Naive thymus-derived CD8-positive, alpha-beta T cell (primary cell): ENCODE measurements around the gene TPO. TPM values are rescaled to one million over a fixed set of nuclear protein-coding genes. Genes with fewer than 3 reads are reported as not detected.

ENCODE experiments used
- ATAC-seq, 2 donors: fragments of 150-1000 bp; cut with Tn5 transposase in 1 of 2; sonication (Bioruptor Pico), chemical (Tn5 transposase) in 1 of 2; 1 replicate in 1 of 2; 2 replicates in 1 of 2; pipeline ENCODE4 v1.10.0; 2021; ENCODE audit warnings: mild to moderate bottlenecking in 2 of 2, moderate library complexity in 2 of 2
- POLR2A ChIA-PET: fragments of 350-600 bp; sonication (Branson Sonifier 250); formaldehyde crosslinking; loops from one replicate; lab custom pipeline; 2021; ENCODE audit warnings: antibody characterized with exemption; lab: Charles Lee
- DNase-seq, 10 donors: peaks; one replicate each; pipeline versions ENCODE4 v3.0.0 to v3.0.0-alpha.2; 2020 to 2022
- H3K27ac Mint-ChIP-seq, 10 donors: one replicate each; pipeline ENCODE4 v1.8.0; 2020 to 2022; ENCODE audit warnings: mild to moderate bottlenecking in 10 of 10, mixed read lengths in 10 of 10, moderate library complexity in 4 of 10, inconsistent platforms in 1 of 10
- H3K27me3 Mint-ChIP-seq, 5 donors: one replicate each; pipeline ENCODE4 v1.8.0; 2021 to 2022; ENCODE audit warnings: mixed read lengths in 5 of 5
- H3K36me3 Mint-ChIP-seq, 3 donors: one replicate each; pipeline ENCODE4 v1.8.0; 2020 to 2022; ENCODE audit warnings: mixed read lengths in 3 of 3, mild to moderate bottlenecking in 2 of 3, inconsistent platforms in 1 of 3
- H3K4me1 Mint-ChIP-seq, 4 donors: one replicate each; pipeline ENCODE4 v1.8.0; 2021 to 2022; ENCODE audit warnings: mixed read lengths in 4 of 4
- H3K4me3 Mint-ChIP-seq, 10 donors: one replicate each; pipeline ENCODE4 v1.8.0; 2020 to 2022; ENCODE audit warnings: mild to moderate bottlenecking in 10 of 10, mixed read lengths in 10 of 10, moderate library complexity in 6 of 10, inconsistent platforms in 1 of 10
- H3K9me3 Mint-ChIP-seq, 9 donors: one replicate each; pipeline ENCODE4 v1.8.0; 2020 to 2022; ENCODE audit warnings: mixed read lengths in 9 of 9, mild to moderate bottlenecking in 3 of 9, inconsistent platforms in 1 of 9, moderate library complexity in 1 of 9
- polyA plus RNA-seq, 3 donors: library from polyadenylated mRNA; unstranded; fragments of 300-500 nt; fragmentation: Illumina TruSeq; gene quantifications; one replicate each; pipeline ENCODE4 v1.2.3, GENCODE V29; 2021
- total RNA-seq, 8 experiments: library from RNA in 2 of 8; stranded (reverse) in 2 of 8; gene quantifications; one replicate each; pipeline ENCODE4 v1.2.3 and lab custom pipeline; 2021 to 2026

Gene TPO
- total and polyA plus RNA-seq, 5 experiments from 2014 or later = not detected

- POLR2A ChIA-PET = interaction anchor here (1.1 kb wide), 1 partner anchor 11 kb away, joined by 4 read pairs; no protein-coding TSS in a partner anchor
- Mint-ChIP-seq H3K4me3 (no peak overlapping the region), H3K36me3 (no peaks in the 10 kb centered on the region), H3K27ac (no peak overlapping the region), H3K4me1 (peaks cover 0 to 6% (median 3%) of the 10 kb centered on the region in 4 donors), H3K27me3 (peaks cover 0 to 12% (median 5%) of the 10 kb centered on the region in 5 donors), H3K9me3 (no peaks in the 10 kb centered on the region)
- ATAC-seq (no peak), DNase-seq (no peak)
Observed at GRCh38 chr2:1552611-1553010, 139.3 kb downstream of the TPO start.

DNA sequence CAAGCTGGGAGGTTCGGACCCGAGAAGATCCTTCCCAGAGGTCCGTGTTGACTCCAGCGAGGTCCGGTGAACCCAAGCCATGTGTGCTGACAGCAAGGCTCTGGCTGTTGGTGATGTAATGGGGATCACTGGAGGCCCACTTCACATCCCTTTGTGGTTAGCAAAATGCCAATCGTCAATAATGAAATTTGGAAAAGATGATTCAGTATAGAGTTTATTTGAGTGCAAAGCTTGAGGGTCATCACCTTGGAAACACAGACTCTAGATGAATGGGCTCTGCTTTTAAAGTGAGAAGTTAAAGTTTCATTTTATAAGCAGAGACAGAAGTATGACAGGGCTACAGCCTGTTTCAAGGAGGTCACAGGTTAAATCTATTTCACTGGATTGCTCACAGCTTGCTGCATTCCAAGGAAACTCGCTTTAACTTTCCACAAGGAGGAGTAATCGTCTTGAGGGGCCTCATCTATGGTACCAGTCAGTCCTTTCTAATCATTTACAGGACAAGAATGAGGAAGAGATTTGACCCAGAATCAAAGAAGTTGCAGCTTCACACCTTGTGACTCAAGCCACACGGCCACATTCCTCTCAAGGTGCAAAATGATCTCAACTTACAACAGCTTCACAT lies 140.5 kb downstream of the TPO start:
- no peak for DNase-seq
- Mint-ChIP-seq H3K27me3 (peaks cover 0 to 11% (median 1%) of the 10 kb centered on the region in 5 donors), H3K4me3 (no peak overlapping the region), H3K36me3 (no peaks in the 10 kb centered on the region), H3K27ac (no peak overlapping the region), H3K9me3 (no peaks in the 10 kb centered on the region), H3K4me1 (peaks cover 0 to 6% (median 3%) of the 10 kb centered on the region in 4 donors)
- POLR2A ChIA-PET = no interaction called here
- ATAC-seq = no peak

DNA sequence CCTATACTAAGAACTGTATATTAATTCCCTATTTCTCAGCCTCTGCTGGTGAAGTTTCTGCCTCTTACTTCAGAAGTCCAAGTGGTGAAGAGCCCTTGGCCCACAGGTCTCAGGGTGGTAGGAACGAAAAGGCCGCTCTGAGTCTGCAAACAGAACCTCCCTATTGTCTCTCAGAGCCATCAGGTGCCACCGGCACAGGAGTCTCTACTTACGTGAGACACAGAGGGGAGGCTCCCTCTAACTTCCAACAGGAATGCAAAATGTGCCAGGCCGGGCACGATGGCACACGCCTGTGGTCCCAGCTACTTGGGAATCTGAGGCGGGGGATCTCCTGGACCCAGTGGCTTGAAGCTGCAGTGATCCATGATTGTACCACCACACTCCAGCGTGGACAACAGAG lies 143.0 kb downstream of the TPO start:
- POLR2A ChIA-PET = no interaction called here
- no peak overlapping the region for H3K27ac Mint-ChIP-seq
- peaks cover 0 to 1% (median under 1%) of the 10 kb centered on the region in 4 donors for H3K4me1 Mint-ChIP-seq

DNA sequence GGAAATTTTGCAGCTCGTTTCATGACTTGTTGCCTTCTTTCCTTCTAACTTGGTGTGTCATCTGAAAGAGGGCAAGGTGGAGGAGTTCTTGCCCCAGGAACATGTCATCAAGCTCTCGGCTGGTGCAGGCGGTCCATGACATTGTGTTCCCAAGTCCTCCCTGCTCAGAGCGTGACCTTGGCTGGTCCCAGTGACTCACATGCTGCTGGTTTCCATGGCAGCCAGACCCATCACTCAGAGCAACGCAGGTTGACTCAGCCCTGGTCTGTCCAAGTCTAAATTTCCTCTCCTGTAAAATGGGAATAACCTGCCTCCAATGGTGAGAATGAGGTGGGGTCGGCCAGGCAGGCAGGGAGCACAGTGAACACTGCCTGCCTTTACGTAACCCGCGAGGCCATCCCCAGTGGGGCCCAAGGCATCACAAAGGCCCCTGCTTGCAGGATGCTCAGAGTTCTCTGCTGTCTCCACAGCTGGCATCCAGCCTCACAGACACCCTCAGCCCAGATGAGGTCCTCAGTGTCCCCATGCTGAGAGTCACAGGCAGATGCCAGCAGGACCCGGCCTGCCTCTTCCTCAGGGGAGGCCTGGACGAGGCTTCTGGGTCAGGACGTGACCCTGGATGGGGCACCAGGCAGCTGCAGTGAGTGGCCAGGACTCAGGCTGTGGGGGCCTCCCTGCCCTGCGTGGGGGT lies 143.7 kb downstream of the TPO start:
- no peak overlapping the region for H3K27ac Mint-ChIP-seq
- ATAC-seq = no peak
- POLR2A ChIA-PET = no interaction called here
- no peaks in the 10 kb centered on the region for H3K36me3 Mint-ChIP-seq
- no peak overlapping the region for H3K4me3 Mint-ChIP-seq
- DNase-seq = no peak
- H3K27me3 Mint-ChIP-seq = peaks cover 0 to 20% (median 1%) of the 10 kb centered on the region in 5 donors
- peaks cover 0 to 1% (median 0%) of the 10 kb centered on the region in 4 donors for H3K4me1 Mint-ChIP-seq
- H3K9me3 Mint-ChIP-seq = no peaks in the 10 kb centered on the region

More for the DNA sequence above, 143.0 kb downstream of the TPO start:
- ATAC-seq (no peak), DNase-seq (no peak)
- peaks cover 0 to 16% (median 5%) of the 10 kb centered on the region in 5 donors for H3K27me3 Mint-ChIP-seq
- H3K4me3 Mint-ChIP-seq = no peak overlapping the region
- H3K9me3 Mint-ChIP-seq = no peaks in the 10 kb centered on the region
- no peaks in the 10 kb centered on the region for H3K36me3 Mint-ChIP-seq

DNA sequence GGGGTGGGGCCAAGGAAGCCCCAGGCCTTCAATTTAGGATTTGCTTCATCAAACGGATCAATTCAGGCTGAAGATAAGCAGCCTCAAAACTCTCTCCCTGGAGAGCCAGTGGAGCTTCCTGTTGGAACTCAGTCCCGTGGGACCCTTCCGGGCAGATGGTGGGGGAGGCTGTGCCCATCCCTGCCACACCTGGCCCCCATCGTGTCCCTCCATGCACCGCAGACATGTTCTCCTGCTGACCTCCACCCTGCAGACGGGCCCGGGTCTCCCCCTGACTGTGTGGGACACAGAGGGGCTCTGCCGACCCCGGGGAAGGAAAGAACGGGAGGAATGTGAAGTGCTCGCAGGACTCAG lies 144.2 kb downstream of the TPO start:
- ATAC-seq = no peak

GRCh38 chr2:1559589-1560175 lies 146.4 kb downstream of the TPO start:
- Mint-ChIP-seq H3K27me3 (peaks cover 0 to 9% (median 0%) of the 10 kb centered on the region in 5 donors), H3K4me1 (peaks cover 12 to 20% (median 16%) of the 10 kb centered on the region in 4 donors), H3K27ac (peak overlapping the region in 1 of 10 donors; percentile 4), H3K9me3 (no peaks in the 10 kb centered on the region), H3K36me3 (no peaks in the 10 kb centered on the region), H3K4me3 (no peak overlapping the region)
- ATAC-seq = no peak
- POLR2A ChIA-PET = no interaction called here
- DNase-seq = no peak

More for the DNA sequence above, 144.2 kb downstream of the TPO start:
- Mint-ChIP-seq H3K4me1 (peaks cover 0 to 1% (median 0%) of the 10 kb centered on the region in 4 donors), H3K36me3 (no peaks in the 10 kb centered on the region), H3K27me3 (peaks cover 0 to 15% (median under 1%) of the 10 kb centered on the region in 5 donors), H3K9me3 (no peaks in the 10 kb centered on the region), H3K4me3 (no peak overlapping the region), H3K27ac (no peak overlapping the region)
- POLR2A ChIA-PET = no interaction called here
- DNase-seq = no peak

DNA sequence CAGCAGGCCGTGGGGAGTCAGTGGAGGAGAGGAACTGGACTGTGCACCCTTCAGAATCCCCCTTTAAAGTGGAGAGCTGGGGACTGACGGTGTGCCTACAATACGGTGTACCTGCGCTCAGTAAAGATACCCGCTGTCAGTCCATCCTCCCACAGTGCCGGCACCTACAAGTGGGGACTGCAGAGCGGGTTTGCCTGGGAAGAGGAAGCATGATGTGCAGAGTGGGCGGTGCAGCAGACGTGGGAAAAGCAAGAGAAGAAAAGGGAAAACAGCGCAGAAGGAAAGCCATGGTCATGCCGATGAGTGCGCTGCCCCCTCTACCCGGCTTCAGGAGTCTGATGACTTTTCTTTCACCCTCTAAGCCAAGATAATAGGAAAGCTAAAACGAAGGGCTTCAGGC lies 148.0 kb downstream of the TPO start:
- DNase-seq (no peak), ATAC-seq (no peak)
- peak overlapping the region in 2 of 10 donors; percentile 49 to 72 for H3K27ac Mint-ChIP-seq
- POLR2A ChIA-PET = no interaction called here
- peaks cover 0 to 3% (median 0%) of the 10 kb centered on the region in 9 donors for H3K9me3 Mint-ChIP-seq
- no peak overlapping the region for H3K4me3 Mint-ChIP-seq
- no peaks in the 10 kb centered on the region for H3K36me3 Mint-ChIP-seq
- peaks cover 0 to 9% (median 0%) of the 10 kb centered on the region in 5 donors for H3K27me3 Mint-ChIP-seq
- H3K4me1 Mint-ChIP-seq = peaks cover 12 to 21% (median 19%) of the 10 kb centered on the region in 4 donors

DNA sequence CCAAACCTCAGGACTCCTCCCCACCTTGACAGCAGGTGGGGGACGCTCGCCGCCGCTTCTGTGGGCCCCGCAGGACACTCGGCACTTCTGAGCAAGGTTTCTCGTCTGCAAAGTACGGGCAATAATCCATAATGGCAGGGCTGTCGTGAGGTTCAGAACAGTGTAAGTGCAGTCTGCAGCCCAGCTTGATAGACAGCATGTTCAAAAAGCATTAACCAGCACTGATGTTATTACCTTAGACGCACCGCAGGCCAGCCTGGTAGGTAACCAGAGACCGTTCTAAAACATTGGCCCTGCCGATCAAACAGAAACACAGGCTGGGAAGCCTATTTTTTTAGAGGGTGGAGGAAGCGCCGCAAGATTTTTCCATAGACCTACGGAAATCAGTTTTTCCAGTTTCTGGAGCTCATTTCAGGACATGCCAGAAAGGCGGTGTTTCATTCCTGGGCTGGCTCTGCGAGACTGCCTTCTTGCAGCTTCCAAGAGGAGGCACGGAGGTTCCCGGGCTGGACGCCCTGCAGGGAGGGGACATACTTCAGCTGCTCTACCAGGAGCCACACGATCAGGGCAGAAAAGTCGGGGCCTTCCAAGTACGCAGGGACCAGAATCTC lies 148.7 kb downstream of the TPO start:
- Mint-ChIP-seq H3K9me3 (peaks cover 0 to 10% (median 0%) of the 10 kb centered on the region in 9 donors), H3K27ac (no peak overlapping the region), H3K27me3 (peaks cover 0 to 9% (median 0%) of the 10 kb centered on the region in 5 donors), H3K4me3 (no peak overlapping the region), H3K36me3 (no peaks in the 10 kb centered on the region), H3K4me1 (peaks cover 12 to 21% (median 19%) of the 10 kb centered on the region in 4 donors)
- ATAC-seq = no peak
- no peak for DNase-seq
- POLR2A ChIA-PET = no interaction called here

DNA sequence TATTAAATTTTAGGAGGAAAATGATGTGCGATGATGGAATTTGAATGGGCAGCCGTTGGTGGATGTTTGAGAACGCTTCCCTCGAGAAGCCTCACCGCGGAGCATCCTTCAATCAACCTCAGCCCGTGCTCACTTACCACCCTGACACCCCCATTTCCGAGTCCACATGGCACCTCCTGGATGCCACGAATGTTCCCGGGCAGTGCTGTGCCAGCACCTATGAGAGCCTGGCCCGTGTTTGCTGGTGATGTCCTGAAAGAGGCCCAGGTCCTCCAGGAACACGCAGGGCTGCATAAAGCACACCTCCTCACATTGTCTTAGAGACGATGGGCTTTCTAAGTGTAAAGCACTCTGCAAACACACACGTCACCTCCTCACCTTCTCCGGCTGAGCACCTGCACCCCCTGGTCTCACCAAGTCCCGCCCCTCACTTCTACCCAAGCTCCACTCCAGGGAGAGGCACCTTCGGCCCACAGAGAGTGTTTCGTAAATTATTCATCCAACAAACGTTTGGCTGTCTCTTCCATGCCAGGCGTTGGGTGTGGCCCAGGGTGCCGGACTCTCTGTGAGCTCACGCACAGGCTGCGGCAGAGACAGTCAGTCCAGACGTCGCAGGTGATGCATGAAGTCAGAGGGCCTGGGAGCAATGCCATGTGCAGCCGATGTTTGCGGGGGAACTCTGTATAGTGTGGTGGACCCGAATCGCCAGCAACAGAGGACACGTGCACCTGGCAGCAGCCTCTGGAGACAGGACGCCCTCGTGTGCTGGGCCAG lies 150.0 kb downstream of the TPO start:
- Mint-ChIP-seq H3K9me3 (peaks cover 0 to 17% (median 0%) of the 10 kb centered on the region in 9 donors), H3K36me3 (no peaks in the 10 kb centered on the region), H3K27me3 (peaks cover 0 to 9% (median 0%) of the 10 kb centered on the region in 5 donors), H3K27ac (peak overlapping the region in 6 of 10 donors; percentile 48 to 83 (median 72)), H3K4me3 (peak overlapping the region in 7 of 10 donors; percentile 4 to 69 (median 49)), H3K4me1 (peaks cover 12 to 21% (median 19%) of the 10 kb centered on the region in 4 donors)
- POLR2A ChIA-PET = interaction anchor here (1.6 kb wide), 1 partner anchor 11 kb away, joined by 4 read pairs; no protein-coding TSS in a partner anchor
- no peak for ATAC-seq
- DNase-seq = no peak

GRCh38 chr2:1563943-1564891 lies 151.0 kb downstream of the TPO start:
- ATAC-seq (peak; percentile 41 to 54), DNase-seq (peak in 5 of 10 donors; percentile 4 to 23 (median 14))

More at GRCh38 chr2:1563943-1564891, 151.0 kb downstream of the TPO start:
- H3K36me3 Mint-ChIP-seq = no peaks in the 10 kb centered on the region
- peaks cover 12 to 21% (median 19%) of the 10 kb centered on the region in 4 donors for H3K4me1 Mint-ChIP-seq
- H3K27ac Mint-ChIP-seq = peak overlapping the region in 9 of 10 donors; percentile 47 to 83 (median 72)
- H3K9me3 Mint-ChIP-seq = peaks cover 0 to 17% (median 0%) of the 10 kb centered on the region in 9 donors
- H3K27me3 Mint-ChIP-seq = peaks cover 0 to 9% (median 0%) of the 10 kb centered on the region in 5 donors
- POLR2A ChIA-PET = interaction anchor here (1.6 kb wide), 1 partner anchor 12 kb away, joined by 4 read pairs; no protein-coding TSS in a partner anchor
- peak overlapping the region; percentile 4 to 69 (median 45) for H3K4me3 Mint-ChIP-seq
